Mesodermal cell (in vitro differentiated cells): ENCODE data around the gene IKZF3.

Source experiments
- H3K27ac ChIP-seq: 2 replicates; pipeline ENCODE4 v1.7.0; 2013; ENCODE audit warnings: mild to moderate bottlenecking, low read depth, low read length, moderate library complexity; ENCODE audit not compliant: severe bottlenecking
- H3K36me3 ChIP-seq: 2 replicates; pipeline ENCODE4 v1.7.1; 2013; ENCODE audit warnings: mild to moderate bottlenecking, low read length, moderate library complexity; ENCODE audit not compliant: control insufficient read depth, insufficient read depth
- H3K4me1 ChIP-seq: one replicate; pipeline ENCODE4 v1.7.1; 2013; ENCODE audit warnings: mild to moderate bottlenecking, low read length; ENCODE audit not compliant: insufficient read depth, control insufficient read depth, poor library complexity, severe bottlenecking
- H3K4me3 ChIP-seq: 2 replicates; pipeline ENCODE4 v1.7.0; 2013; ENCODE audit warnings: low read length, control low read depth, mild to moderate bottlenecking; ENCODE audit not compliant: insufficient read depth, poor library complexity, severe bottlenecking; ENCODE audit errors: extremely low read depth
- H3K9me3 ChIP-seq: 2 replicates; pipeline ENCODE4 v1.7.1; 2013; ENCODE audit warnings: mild to moderate bottlenecking, low read length, moderate library complexity; ENCODE audit not compliant: control insufficient read depth
- WGBS, 2 experiments: methylation state at CpG; one replicate each; pipeline ENCODE4 v1.1.5; 2013; ENCODE audit warnings: missing lambda C conversion rate in 2 of 2; ENCODE audit not compliant: insufficient coverage in 2 of 2; 5-methylcytosine and 5-hydroxymethylcytosine counted together

The IKZF3 gene

DNA sequence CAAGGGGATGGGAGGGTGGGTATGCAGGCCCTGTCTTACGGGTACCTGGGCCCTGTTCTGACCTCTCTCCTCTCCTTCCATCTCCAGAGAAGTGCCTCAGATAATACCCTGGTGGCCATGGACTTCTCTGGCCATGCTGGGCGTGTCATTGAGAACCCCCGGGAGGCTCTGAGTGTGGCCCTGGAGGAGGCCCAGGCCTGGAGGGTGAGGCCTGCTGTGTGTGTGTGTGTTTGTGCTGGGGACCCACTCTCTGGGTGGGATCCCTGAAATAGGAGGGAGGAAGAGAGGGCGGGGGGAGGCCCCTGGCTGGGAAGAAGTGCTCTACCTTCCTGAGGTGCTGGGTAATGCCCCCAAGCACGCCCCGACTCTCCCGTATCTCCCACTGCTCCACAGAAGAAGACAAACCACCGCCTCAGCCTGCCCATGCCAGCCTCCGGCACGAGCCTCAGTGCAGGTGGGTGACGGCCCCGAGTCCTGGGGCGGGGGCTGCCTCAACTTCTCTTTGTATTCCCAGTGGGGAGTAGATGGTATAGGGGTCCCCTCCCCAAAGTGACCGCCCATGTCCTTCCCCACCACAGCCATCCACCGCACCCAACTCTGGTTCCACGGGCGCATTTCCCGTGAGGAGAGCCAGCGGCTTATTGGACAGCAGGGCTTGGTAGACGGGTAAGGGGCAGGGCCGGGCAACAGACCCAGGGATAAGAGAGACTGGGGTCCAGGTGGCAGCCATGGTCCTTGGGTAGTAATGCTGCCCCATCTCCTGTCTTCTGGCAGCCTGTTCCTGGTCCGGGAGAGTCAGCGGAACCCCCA, 118.6 kb downstream of the IKZF3 start:
- Histone ChIP-seq H3K27ac (no peak overlapping the region), H3K4me1 (peaks cover 11% of the 10 kb centered on the region), H3K4me3 (no peak overlapping the region), H3K36me3 (no peaks in the 10 kb centered on the region), H3K9me3 (no peaks in the 10 kb centered on the region)
- WGBS, 2 experiments, result 93 to 96% methylated on average over 10 to 13 of the region's 23 CpGs

DNA sequence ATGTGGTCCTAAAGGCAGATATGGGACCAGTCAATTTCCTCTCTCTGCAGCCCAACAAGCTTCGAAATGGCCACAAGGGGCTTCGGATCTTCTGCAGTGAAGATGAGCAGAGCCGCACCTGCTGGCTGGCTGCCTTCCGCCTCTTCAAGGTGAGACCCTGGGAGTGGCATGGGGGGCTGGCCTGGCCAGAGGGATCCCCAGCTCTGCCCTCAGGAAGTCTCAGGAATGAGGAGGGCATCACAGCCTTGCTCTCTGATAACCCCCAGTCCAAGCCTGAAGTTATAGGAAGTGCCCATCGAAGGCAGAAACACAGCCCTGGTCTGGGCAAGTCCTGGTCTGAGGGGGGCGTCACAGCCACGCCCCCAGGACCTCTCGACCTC, 119.3 kb downstream of the IKZF3 start:
- Histone ChIP-seq H3K4me3 (no peak overlapping the region), H3K27ac (no peak overlapping the region), H3K9me3 (no peaks in the 10 kb centered on the region), H3K36me3 (no peaks in the 10 kb centered on the region), H3K4me1 (peaks cover 18% of the 10 kb centered on the region)
- 88 to 91% methylated on average over 8 of the region's 8 CpGs for WGBS, 2 experiments

DNA sequence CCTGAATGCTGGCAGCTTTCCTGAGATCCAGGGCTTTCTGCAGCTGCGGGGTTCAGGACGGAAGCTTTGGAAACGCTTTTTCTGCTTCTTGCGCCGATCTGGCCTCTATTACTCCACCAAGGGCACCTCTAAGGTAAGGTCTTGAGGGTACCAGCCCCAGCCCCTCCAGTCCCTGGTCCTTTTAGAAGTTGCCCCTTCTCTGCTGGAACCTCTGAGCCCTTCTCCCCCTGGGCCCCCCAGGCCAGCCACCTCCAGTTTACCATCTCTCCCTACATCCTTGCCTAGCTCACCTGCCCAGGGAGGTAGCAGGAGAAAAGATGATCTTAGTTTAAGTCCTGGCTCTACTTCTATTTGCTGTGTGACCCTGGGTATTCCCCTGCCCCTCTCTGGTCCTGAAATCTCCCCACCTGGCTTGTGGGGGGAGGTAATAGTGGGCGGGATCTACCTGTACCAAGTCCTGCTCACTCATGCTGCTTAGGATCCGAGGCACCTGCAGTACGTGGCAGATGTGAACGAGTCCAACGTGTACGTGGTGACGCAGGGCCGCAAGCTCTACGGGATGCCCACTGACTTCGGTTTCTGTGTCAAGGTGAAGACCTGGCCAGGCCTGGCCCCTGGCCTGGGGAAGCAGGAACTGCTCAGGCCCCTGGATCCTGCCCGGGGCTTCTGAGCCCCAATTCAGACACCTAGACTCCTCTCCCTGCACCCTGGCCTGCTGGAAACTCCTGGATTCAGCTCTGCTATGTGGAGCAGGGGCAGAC, 119.9 kb downstream of the IKZF3 start:
- Histone ChIP-seq H3K27ac (no peak overlapping the region), H3K4me1 (peaks cover 22% of the 10 kb centered on the region)
- 90 to 94% methylated on average over 14 to 15 of the region's 16 CpGs for WGBS, 2 experiments

DNA sequence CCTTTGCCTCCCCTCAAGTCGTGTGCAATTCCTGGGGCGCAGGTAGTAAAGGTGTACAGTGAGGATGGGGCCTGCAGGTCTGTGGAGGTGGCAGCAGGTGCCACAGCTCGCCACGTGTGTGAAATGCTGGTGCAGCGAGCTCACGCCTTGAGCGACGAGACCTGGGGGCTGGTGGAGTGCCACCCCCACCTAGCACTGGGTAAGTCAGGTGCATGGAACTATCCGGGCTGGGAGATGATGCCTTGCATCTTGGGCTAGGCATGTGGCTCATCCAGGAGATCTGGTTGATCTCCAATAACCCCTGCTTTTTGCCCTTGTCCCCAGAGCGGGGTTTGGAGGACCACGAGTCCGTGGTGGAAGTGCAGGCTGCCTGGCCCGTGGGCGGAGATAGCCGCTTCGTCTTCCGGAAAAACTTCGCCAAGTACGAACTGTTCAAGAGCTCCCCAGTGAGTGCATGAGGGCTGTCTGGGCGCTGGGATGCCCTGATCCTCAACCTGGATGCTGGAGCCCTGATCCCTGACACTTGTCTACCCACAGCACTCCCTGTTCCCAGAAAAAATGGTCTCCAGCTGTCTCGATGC, 121.2 kb downstream of the IKZF3 start:
- H3K27ac ChIP-seq, result no peak overlapping the region
- no peak overlapping the region for H3K4me3 ChIP-seq
- peaks cover 22% of the 10 kb centered on the region for H3K4me1 ChIP-seq
- WGBS, 2 experiments, result 92 to 99% methylated on average over 16 to 19 of the region's 21 CpGs
- no peaks in the 10 kb centered on the region for H3K9me3 ChIP-seq
- no peaks in the 10 kb centered on the region for H3K36me3 ChIP-seq

More for the DNA sequence above, 119.9 kb downstream of the IKZF3 start:
- H3K36me3 ChIP-seq, result no peaks in the 10 kb centered on the region
- H3K4me3 ChIP-seq, result no peak overlapping the region
- H3K9me3 ChIP-seq, result no peaks in the 10 kb centered on the region

DNA sequence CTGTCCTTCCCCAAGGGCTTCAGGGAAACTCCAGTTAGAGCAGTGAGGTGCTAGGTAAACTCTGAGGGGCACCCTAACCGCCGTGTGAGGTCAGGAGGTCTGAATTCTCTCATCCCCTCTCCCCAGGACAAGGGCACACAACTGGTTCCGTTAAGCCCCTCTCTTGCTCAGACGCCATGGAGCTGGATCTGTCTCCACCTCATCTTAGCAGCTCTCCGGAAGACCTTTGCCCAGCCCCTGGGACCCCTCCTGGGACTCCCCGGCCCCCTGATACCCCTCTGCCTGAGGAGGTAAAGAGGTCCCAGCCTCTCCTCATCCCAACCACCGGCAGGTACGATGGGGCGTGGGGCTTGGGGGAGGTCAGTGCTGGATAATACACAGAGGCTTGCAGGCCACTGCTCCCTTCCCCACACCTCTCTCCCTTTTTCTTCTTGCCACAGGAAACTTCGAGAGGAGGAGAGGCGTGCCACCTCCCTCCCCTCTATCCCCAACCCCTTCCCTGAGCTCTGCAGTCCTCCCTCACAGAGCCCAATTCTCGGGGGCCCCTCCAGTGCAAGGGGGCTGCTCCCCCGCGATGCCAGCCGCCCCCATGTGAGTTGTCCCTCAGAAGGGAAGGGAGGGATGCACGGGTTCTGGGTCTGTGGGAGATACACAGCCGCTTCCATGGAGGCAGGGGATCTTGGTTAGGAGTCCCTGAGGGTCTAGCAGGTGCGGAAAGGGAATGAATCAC, 121.8 kb downstream of the IKZF3 start:
- no peak overlapping the region for H3K4me3 ChIP-seq

DNA sequence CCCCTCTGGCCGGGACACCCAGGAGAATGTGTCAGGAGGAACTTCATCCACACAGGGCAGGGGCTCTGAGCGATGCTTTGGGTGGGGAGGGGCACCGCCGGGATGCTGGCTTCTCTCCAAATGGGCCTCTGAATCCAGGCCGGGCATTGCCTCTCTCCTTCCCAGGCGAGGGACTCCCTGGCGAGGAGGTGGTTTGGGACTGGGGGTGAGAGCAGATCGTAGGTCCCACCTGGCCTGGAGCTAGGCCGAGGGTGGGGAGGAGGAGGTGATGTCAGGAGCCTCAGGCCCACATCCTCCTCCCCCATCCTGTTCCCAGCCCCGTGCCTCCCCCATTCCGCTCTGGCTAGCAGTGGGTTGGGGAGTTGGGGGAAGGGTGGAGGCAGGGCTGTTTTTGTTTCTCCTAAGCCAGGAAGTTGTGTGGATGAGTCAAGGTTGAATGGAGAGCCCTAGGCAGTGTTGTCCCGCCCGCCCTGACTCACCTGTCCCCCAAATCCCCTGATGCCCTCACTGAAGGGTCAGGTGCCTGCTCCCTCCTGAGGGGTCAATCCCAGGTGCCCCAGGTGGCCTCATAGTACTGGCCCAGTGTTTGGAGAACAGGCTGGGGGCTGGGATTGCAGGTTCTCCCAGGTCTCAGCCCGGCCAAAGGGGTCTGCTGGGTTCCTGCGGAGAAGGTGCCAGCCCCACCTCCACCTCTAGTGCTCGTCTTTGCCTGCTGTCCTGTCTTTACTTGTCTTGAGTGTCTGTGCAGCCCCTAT, 123.6 kb downstream of the IKZF3 start:
- H3K4me1 ChIP-seq, result peaks cover 22% of the 10 kb centered on the region
- H3K4me3 ChIP-seq, result peak overlapping the region; percentile 19
- no peaks in the 10 kb centered on the region for H3K36me3 ChIP-seq
- H3K27ac ChIP-seq, result no peak overlapping the region
- 13 to 22% methylated on average over 4 to 6 of the region's 16 CpGs for WGBS, 2 experiments
- H3K9me3 ChIP-seq, result no peaks in the 10 kb centered on the region

More for the DNA sequence above, 121.8 kb downstream of the IKZF3 start:
- Histone ChIP-seq H3K36me3 (no peaks in the 10 kb centered on the region), H3K4me1 (peaks cover 22% of the 10 kb centered on the region), H3K27ac (no peak overlapping the region), H3K9me3 (no peaks in the 10 kb centered on the region)
- WGBS, 2 experiments, result 93 to 96% methylated on average over 11 to 14 of the region's 18 CpGs

DNA sequence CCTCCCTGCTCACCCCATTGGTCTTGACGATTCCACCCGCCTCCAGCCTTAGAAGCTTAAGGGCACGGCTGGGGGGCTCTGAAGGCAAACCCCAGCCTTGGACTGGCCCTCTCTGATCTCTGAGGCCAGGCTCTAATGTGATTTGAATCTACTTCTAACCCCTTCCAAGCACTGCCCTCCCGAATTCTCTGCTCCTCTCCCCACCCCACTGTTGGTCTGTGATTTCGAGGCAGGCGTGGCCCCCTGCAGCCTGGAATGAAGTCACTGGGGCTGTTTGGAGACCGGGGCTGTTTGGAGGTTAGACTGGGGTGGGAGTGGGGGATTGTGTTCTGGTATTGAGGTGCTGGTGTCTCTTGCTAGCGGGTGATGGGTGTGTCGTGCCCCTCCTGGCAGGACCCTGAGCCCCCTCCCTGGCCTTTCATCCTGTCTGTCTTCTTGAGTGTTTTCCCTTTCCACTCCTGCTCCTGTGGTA, 124.2 kb downstream of the IKZF3 start:
- 14 to 24% methylated on average over 2 to 7 of the region's 9 CpGs for WGBS, 2 experiments
- H3K4me3 ChIP-seq, result peak overlapping the region; percentile 19
- H3K36me3 ChIP-seq, result no peaks in the 10 kb centered on the region
- H3K9me3 ChIP-seq, result no peaks in the 10 kb centered on the region
- no peak overlapping the region for H3K27ac ChIP-seq
- peaks cover 22% of the 10 kb centered on the region for H3K4me1 ChIP-seq

DNA sequence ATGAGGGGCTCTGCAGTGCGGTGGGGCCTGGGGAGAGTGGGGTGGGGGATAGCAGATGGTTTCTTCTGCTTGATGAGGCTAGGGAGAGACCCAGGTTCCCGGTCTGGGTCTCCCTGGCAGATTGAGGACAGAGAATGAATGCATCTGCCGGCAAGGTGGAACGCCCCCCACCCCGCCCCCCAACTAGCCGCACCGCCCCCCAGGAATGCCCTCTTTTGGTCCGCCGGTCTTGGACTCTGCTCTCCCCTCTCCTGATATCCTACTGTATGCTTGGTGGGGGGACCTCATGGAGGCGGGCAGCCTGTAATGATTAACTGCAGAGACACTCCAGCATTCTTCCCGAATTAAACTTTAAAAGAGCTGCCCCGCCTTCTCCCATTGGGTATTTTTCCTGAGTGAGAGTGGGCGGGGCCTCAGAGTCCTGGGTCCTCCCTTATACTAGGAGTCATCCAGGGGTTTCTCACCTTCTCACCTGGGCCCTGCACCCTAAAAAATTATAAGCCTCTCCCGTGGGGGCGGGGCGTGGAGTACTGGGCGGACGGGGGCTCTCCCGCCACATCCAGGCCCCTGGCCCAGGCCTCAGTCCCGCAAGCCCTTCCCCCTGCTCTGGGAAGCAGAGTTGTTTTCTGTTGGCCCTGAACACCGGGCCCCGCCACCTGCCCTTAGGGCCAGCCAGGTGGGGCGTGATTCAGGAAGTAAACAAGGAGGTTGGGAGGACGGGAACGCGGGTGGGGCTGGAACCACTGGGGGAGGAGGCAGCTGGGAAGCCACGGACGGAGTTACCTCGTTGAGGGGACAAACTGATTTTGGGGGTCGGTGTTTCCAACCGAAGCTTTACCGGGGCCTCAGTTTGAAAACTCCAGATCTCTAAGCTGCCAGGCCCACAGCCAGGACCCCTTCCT, 124.9 kb downstream of the IKZF3 start:
- WGBS, 2 experiments, result 13 to 14% methylated on average over 22 of the region's 32 CpGs
- Histone ChIP-seq H3K9me3 (no peaks in the 10 kb centered on the region), H3K27ac (no peak overlapping the region), H3K4me1 (peaks cover 22% of the 10 kb centered on the region), H3K4me3 (peak overlapping the region; percentile 19), H3K36me3 (no peaks in the 10 kb centered on the region)

DNA sequence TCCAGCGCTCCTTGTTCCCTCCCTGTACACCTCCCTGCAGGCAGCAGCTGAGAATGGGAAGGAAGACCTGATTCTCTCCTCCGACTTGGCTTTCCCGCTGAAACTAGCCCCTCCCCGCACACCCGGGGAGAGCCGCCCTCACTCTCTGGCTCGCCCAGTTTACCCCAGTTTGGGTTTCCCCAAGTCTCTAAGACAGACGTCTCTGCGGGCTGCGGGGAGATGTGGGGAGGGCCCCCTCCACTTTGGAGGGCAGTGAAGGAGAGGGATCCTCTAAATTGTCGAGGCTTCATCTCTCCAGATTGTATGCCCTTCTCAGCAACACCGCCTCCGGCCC, 125.6 kb downstream of the IKZF3 start:
- 0 to 5% methylated on average over 5 to 6 of the region's 13 CpGs for WGBS, 2 experiments
- H3K36me3 ChIP-seq, result no peaks in the 10 kb centered on the region
- H3K27ac ChIP-seq, result no peak overlapping the region
- H3K4me3 ChIP-seq, result peak overlapping the region; percentile 19
- H3K4me1 ChIP-seq, result peaks cover 22% of the 10 kb centered on the region
- H3K9me3 ChIP-seq, result no peaks in the 10 kb centered on the region
